GM19043 (cell line): ENCODE results near the gene PPFIBP1.
"Not testable (repeated sequence)": the region's sequence is repeated elsewhere in the genome, so short reads cannot be mapped to it uniquely, and the experiment has no call there.

ENCODE experiments used
- ATAC-seq: cut with Tn5 transposase; IDR thresholded peaks from one replicate; pipeline ENCODE4 v1.9.1; 2021; ENCODE audit warnings: low read depth; ENCODE audit not compliant: unreplicated experiment

The PPFIBP1 gene

GRCh38 chr12:27561535-27562350 is 37.7 kb downstream of the PPFIBP1 start:
- ATAC-seq: no peak

- no peak for ATAC-seq
Observed at GRCh38 chr12:27564612-27565213, 40.7 kb downstream of the PPFIBP1 start.

GRCh38 chr12:27566159-27566558 is 42.2 kb downstream of the PPFIBP1 start:
- ATAC-seq: no peak

- no peak for ATAC-seq
Observed at GRCh38 chr12:27566626-27567025, 42.6 kb downstream of the PPFIBP1 start.

- ATAC-seq: no peak
Observed at GRCh38 chr12:27571463-27571862, 47.5 kb downstream of the PPFIBP1 start.

GRCh38 chr12:27572486-27573255 is 48.7 kb downstream of the PPFIBP1 start:
- ATAC-seq: no peak

- no peak for ATAC-seq
Observed at GRCh38 chr12:27573972-27574371, 50.0 kb downstream of the PPFIBP1 start.

GRCh38 chr12:27575090-27575761 is 51.2 kb downstream of the PPFIBP1 start:
- ATAC-seq: no peak

GRCh38 chr12:27575762-27576118 is 51.7 kb downstream of the PPFIBP1 start:
- no peak for ATAC-seq

- peak; percentile 63 for ATAC-seq
Observed at GRCh38 chr12:27576667-27577347, 52.8 kb downstream of the PPFIBP1 start.

- ATAC-seq: no peak
Observed at GRCh38 chr12:27577688-27578087, 53.7 kb downstream of the PPFIBP1 start.

- ATAC-seq: no peak
Observed at GRCh38 chr12:27578689-27579372, 54.8 kb downstream of the PPFIBP1 start.

- ATAC-seq: no peak
Observed at GRCh38 chr12:27580561-27581330, 56.7 kb downstream of the PPFIBP1 start.

- ATAC-seq: not testable (repeated sequence)
Observed at GRCh38 chr12:27581331-27581671, 57.3 kb downstream of the PPFIBP1 start.

GRCh38 chr12:27581833-27582232 is 57.8 kb downstream of the PPFIBP1 start:
- not testable (repeated sequence) for ATAC-seq

- ATAC-seq: not testable (repeated sequence)
Observed at GRCh38 chr12:27582445-27582844, 58.4 kb downstream of the PPFIBP1 start.

GRCh38 chr12:27583057-27583797 is 59.2 kb downstream of the PPFIBP1 start:
- no peak for ATAC-seq

GRCh38 chr12:27583981-27584380 is 60.0 kb downstream of the PPFIBP1 start:
- ATAC-seq: no peak
